ENCODE measurements around the gene PTGDS.

PTGDS gene

DNA sequence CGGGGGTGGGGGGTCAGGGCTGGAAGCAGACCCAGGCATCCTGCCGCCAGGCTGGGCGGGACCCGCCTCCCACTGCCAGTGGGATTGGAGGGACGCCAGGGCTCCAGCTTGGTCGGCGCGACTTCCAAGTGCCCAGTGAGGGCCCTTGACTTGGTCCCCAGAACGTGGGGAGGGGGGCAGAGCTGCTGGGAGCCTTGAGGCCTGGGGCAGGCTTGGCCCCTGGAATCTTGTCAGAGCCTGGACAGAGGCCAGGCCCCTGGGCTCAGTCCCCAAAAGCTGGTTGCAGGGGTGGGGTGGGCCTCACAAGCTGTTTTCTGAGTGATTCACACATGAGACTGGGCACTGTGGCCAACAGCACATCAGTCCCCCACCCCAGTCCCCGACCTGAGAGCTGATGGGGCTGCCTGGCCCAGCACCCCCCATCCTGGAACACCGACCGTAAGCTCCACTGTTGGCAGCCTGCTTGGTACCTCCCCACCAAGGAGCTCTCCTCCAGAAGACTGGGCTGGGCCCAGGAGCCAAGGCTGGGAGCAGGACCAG is 18.5 kb downstream of the PTGDS start:
- Histone ChIP-seq H2BK15ac (ENCODE audit: low read depth, poor library complexity, severe bottlenecking) (no peak overlapping the region), H2AK5ac (ENCODE audit: low read length, severe bottlenecking) (no peak overlapping the region), H2AFZ (ENCODE audit: low read depth, low read length) (no peak overlapping the region), H2BK12ac (ENCODE audit: low read length in 2 of 2) (peak overlapping the region in 1 of 2 experiments; percentile 67), H3K27ac (ENCODE audit: low read length, poor library complexity, severe bottlenecking) (no peak overlapping the region), H3K36me3 (ENCODE audit: control insufficient read depth in 1 of 2, insufficient read depth in 2 of 2, low read depth in 1 of 2, low read length in 2 of 2) (peaks cover 0 to 28% of the 10 kb centered on the region in 2 experiments), H3K4me3 (ENCODE audit: insufficient read depth in 1 of 2, low read depth in 1 of 2, low read length in 2 of 2) (peak overlapping the region in 1 of 2 experiments; percentile 47), H3K27me3 (ENCODE audit: control insufficient read depth in 1 of 2, insufficient read depth in 1 of 2, low read length in 2 of 2) (peaks cover 0 to 5% of the 10 kb centered on the region in 2 experiments), H3K18ac (ENCODE audit: low read depth in 1 of 2, low read length in 2 of 2) (peak overlapping the region; percentile 16 to 40), H3K9ac (ENCODE audit: low read length) (no peak overlapping the region), H2BK120ac (ENCODE audit: low read depth, low read length) (no peak overlapping the region), H4K8ac (ENCODE audit: low read length) (peak overlapping the region; percentile 59), H3K4me2 (ENCODE audit: low read length, poor library complexity, severe bottlenecking) (peak overlapping the region; percentile 71), H3K9me3 (ENCODE audit: control insufficient read depth, low read length) (no peaks in the 10 kb centered on the region), H3K79me1 (replicated peaks; ENCODE audit: low read length, poor library complexity, severe bottlenecking) (peaks cover 15% of the 10 kb centered on the region), H3K4ac (ENCODE audit: low read depth in 1 of 2, low read length in 2 of 2) (peak overlapping the region in 1 of 2 experiments; percentile 26), H3K4me1 (ENCODE audit: control insufficient read depth, insufficient read depth, low read depth, low read length) (peaks cover 59% of the 10 kb centered on the region), H4K91ac (ENCODE audit: low read length) (peak overlapping the region; percentile 57), H3K23ac (ENCODE audit: low read length in 2 of 2) (no peak overlapping the region), H2BK5ac (ENCODE audit: low read depth, low read length, poor library complexity, severe bottlenecking) (no peak overlapping the region), H3K14ac (ENCODE audit: low read length in 2 of 2) (no peak overlapping the region)
- WGBS = 79% methylated on average over 12 of the region's 12 CpGs
- DNase-seq = no peak

DNA sequence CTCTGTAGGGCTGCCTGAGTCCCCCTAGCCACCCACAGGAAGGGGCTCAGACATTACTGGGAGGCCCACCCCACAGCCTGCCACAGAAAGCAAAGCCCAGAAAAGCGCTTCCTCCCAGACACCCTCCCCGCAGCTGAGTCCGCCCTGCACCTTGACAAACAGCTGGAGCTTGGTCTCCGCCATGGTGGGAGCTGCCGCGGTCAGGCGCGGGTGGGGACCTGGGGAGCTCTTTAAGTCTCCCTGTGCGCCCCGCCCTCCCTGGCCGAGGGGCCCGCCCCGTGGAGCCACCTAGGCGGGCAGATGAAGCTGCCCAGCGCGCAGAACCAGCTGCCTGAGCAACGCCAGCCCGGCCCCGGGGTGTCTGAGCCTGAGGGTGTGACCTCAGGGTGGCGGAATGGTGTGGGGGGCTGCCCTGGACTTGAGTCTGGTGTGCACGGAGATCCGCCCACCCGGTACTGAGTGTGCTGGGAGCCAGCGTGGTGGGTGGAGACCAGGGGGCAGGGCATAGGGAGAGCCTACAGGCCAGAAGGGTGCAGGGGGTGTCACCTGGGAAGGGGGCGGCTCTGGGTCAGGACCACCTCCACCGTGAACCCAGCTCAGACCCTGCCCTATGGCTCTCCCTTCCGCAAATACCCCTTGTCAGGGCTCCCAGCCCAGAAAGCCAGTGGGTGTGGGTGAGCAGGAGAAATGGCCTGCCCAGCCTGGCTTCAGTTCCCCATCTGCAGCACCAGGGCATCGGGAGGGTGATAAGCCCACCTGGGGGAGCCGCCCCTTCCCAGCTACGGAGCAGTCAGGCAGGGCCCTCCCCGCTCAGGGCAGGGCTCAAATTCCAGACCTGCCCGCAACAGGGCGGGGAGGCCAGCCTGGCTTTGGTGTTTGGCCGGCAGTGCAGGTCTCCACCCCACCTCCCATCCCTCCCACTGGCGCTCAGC is 19.3 kb downstream of the PTGDS start, which contains the start of gene CLIC3:
Gene CLIC3, minus strand, starts transcription at position 208 of the 932 bp plus-strand sequence. Its CDS starts 25 bp downstream, at position 183.
- H3K27ac ChIP-seq (ENCODE audit: low read length, poor library complexity, severe bottlenecking) = no peak within 1 kb of the TSS
- peak; percentile 22 for DNase-seq
- peak within 1 kb of the TSS in 1 of 2 experiments; percentile 46 for H3K23ac ChIP-seq (ENCODE audit: low read length in 2 of 2)
- H3K14ac ChIP-seq (ENCODE audit: low read length in 2 of 2) = peak within 1 kb of the TSS in 1 of 2 experiments; percentile 79
- H4K8ac ChIP-seq (ENCODE audit: low read length) = peak within 1 kb of the TSS; percentile 59
- peaks cover 15% of the 10 kb centered on the region for H3K79me1 ChIP-seq (replicated peaks; ENCODE audit: low read length, poor library complexity, severe bottlenecking)
- H3K9ac ChIP-seq (ENCODE audit: low read length) = no peak within 1 kb of the TSS
- peak within 1 kb of the TSS; percentile 34 to 40 for H3K18ac ChIP-seq (ENCODE audit: low read depth in 1 of 2, low read length in 2 of 2)
- H2BK5ac ChIP-seq (ENCODE audit: low read depth, low read length, poor library complexity, severe bottlenecking) = no peak within 1 kb of the TSS
- no peak within 1 kb of the TSS for H2BK120ac ChIP-seq (ENCODE audit: low read depth, low read length)
- H3K4ac ChIP-seq (ENCODE audit: low read depth in 1 of 2, low read length in 2 of 2) = peak within 1 kb of the TSS; percentile 32 to 61
- 37% methylated on average over 28 of the region's 35 CpGs for WGBS
- H3K4me2 ChIP-seq (ENCODE audit: low read length, poor library complexity, severe bottlenecking) = peak within 1 kb of the TSS; percentile 71
- no peak within 1 kb of the TSS for H2AFZ ChIP-seq (ENCODE audit: low read depth, low read length)
- peak within 1 kb of the TSS; percentile 20 to 95 for H2BK12ac ChIP-seq (ENCODE audit: low read length in 2 of 2)
- H3K4me1 ChIP-seq (ENCODE audit: control insufficient read depth, insufficient read depth, low read depth, low read length) = peaks cover 60% of the 10 kb centered on the region
- H2BK15ac ChIP-seq (ENCODE audit: low read depth, poor library complexity, severe bottlenecking) = peak within 1 kb of the TSS; percentile 60
- H3K4me3 ChIP-seq (ENCODE audit: insufficient read depth in 1 of 2, low read depth in 1 of 2, low read length in 2 of 2) = peak within 1 kb of the TSS in 1 of 2 experiments; percentile 47
- no peaks in the 10 kb centered on the region for H3K9me3 ChIP-seq (ENCODE audit: control insufficient read depth, low read length)
- peaks cover 0 to 28% of the 10 kb centered on the region in 2 experiments for H3K36me3 ChIP-seq (ENCODE audit: control insufficient read depth in 1 of 2, insufficient read depth in 2 of 2, low read depth in 1 of 2, low read length in 2 of 2)
- peak within 1 kb of the TSS; percentile 47 for H2AK5ac ChIP-seq (ENCODE audit: low read length, severe bottlenecking)
- peak within 1 kb of the TSS; percentile 57 for H4K91ac ChIP-seq (ENCODE audit: low read length)
- H3K27me3 ChIP-seq (ENCODE audit: control insufficient read depth in 1 of 2, insufficient read depth in 1 of 2, low read length in 2 of 2) = peaks cover 0 to 5% of the 10 kb centered on the region in 2 experiments

DNA sequence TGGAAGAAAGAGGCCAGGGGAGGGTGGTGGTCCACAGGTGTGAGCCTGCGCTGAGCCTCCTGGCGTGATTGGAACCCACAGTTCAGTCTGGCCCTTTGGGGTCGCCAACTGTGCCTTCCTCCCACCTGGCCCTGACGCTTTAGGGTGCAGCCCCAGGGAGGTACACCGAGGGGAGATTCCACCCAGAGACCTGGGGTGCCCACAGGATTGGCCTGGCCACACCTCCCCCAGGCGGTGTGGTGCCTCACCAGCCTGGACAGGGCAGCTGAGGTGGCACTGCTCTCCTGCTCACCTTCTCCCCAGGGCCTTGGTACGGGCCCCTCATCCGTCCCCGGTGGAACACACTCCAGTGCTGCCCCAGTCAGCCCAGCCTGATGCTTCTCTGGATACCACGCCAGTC is 20.1 kb downstream of the PTGDS start:
- Histone ChIP-seq H3K23ac (ENCODE audit: low read length in 2 of 2) (peak overlapping the region in 1 of 2 experiments; percentile 46), H3K9me3 (ENCODE audit: control insufficient read depth, low read length) (no peaks in the 10 kb centered on the region), H4K8ac (ENCODE audit: low read length) (no peak overlapping the region), H3K27ac (ENCODE audit: low read length, poor library complexity, severe bottlenecking) (peak overlapping the region; percentile 19), H3K18ac (ENCODE audit: low read depth in 1 of 2, low read length in 2 of 2) (peak overlapping the region in 1 of 2 experiments; percentile 40), H3K4me1 (ENCODE audit: control insufficient read depth, insufficient read depth, low read depth, low read length) (peaks cover 58% of the 10 kb centered on the region), H3K36me3 (ENCODE audit: control insufficient read depth in 1 of 2, insufficient read depth in 2 of 2, low read depth in 1 of 2, low read length in 2 of 2) (peaks cover 0 to 28% of the 10 kb centered on the region in 2 experiments), H2BK12ac (ENCODE audit: low read length in 2 of 2) (peak overlapping the region; percentile 20 to 95), H2BK120ac (ENCODE audit: low read depth, low read length) (no peak overlapping the region), H3K4ac (ENCODE audit: low read depth in 1 of 2, low read length in 2 of 2) (peak overlapping the region; percentile 30 to 61), H2BK15ac (ENCODE audit: low read depth, poor library complexity, severe bottlenecking) (peak overlapping the region; percentile 60), H4K91ac (ENCODE audit: low read length) (peak overlapping the region; percentile 2), H3K4me2 (ENCODE audit: low read length, poor library complexity, severe bottlenecking) (no peak overlapping the region), H2AFZ (ENCODE audit: low read depth, low read length) (no peak overlapping the region), H2BK5ac (ENCODE audit: low read depth, low read length, poor library complexity, severe bottlenecking) (no peak overlapping the region), H3K79me1 (replicated peaks; ENCODE audit: low read length, poor library complexity, severe bottlenecking) (peaks cover 15% of the 10 kb centered on the region), H3K9ac (ENCODE audit: low read length) (no peak overlapping the region), H3K14ac (ENCODE audit: low read length in 2 of 2) (no peak overlapping the region), H3K27me3 (ENCODE audit: control insufficient read depth in 1 of 2, insufficient read depth in 1 of 2, low read length in 2 of 2) (peaks cover 0 to 5% of the 10 kb centered on the region in 2 experiments), H2AK5ac (ENCODE audit: low read length, severe bottlenecking) (peak overlapping the region; percentile 47), H3K4me3 (ENCODE audit: insufficient read depth in 1 of 2, low read depth in 1 of 2, low read length in 2 of 2) (no peak overlapping the region)
- no peak for DNase-seq
- WGBS = 87% methylated on average over 10 of the region's 10 CpGs

DNA sequence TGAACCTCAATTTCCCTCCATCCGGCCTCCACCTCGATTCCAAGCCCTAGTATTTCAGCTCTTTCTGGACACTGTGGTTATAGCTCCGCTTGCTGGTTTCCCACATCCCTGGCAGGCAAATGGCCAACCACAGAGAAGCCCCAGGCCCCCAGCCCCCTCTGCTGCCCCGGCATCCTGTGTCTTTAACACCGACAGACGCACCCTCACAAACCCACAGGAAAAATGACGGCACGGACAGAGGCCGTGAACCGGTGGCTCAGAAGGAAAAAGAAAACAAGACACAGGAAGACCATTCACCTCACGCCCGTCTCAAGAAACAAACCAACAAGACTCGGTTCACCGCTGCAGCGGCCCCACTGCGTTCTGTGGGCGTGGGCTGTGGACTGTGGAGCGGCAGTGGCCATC is 20.5 kb downstream of the PTGDS start:
- H3K4ac ChIP-seq (ENCODE audit: low read depth in 1 of 2, low read length in 2 of 2) = peak overlapping the region in 1 of 2 experiments; percentile 61
- H2AK5ac ChIP-seq (ENCODE audit: low read length, severe bottlenecking) = no peak overlapping the region
- H3K79me1 ChIP-seq (replicated peaks; ENCODE audit: low read length, poor library complexity, severe bottlenecking) = peaks cover 13% of the 10 kb centered on the region
- no peak overlapping the region for H2AFZ ChIP-seq (ENCODE audit: low read depth, low read length)
- no peak overlapping the region for H3K4me2 ChIP-seq (ENCODE audit: low read length, poor library complexity, severe bottlenecking)
- H3K27me3 ChIP-seq (ENCODE audit: control insufficient read depth in 1 of 2, insufficient read depth in 1 of 2, low read length in 2 of 2) = peaks cover 0 to 5% of the 10 kb centered on the region in 2 experiments
- no peak overlapping the region for H4K8ac ChIP-seq (ENCODE audit: low read length)
- H2BK15ac ChIP-seq (ENCODE audit: low read depth, poor library complexity, severe bottlenecking) = no peak overlapping the region
- H3K9me3 ChIP-seq (ENCODE audit: control insufficient read depth, low read length) = no peaks in the 10 kb centered on the region
- H3K23ac ChIP-seq (ENCODE audit: low read length in 2 of 2) = no peak overlapping the region
- peaks cover 59% of the 10 kb centered on the region for H3K4me1 ChIP-seq (ENCODE audit: control insufficient read depth, insufficient read depth, low read depth, low read length)
- peak overlapping the region; percentile 43 for H3K27ac ChIP-seq (ENCODE audit: low read length, poor library complexity, severe bottlenecking)
- H2BK5ac ChIP-seq (ENCODE audit: low read depth, low read length, poor library complexity, severe bottlenecking) = no peak overlapping the region
- H3K36me3 ChIP-seq (ENCODE audit: control insufficient read depth in 1 of 2, insufficient read depth in 2 of 2, low read depth in 1 of 2, low read length in 2 of 2) = peaks cover 0 to 28% of the 10 kb centered on the region in 2 experiments
- no peak overlapping the region for H4K91ac ChIP-seq (ENCODE audit: low read length)
- H3K18ac ChIP-seq (ENCODE audit: low read depth in 1 of 2, low read length in 2 of 2) = no peak overlapping the region
- no peak for DNase-seq
- H2BK12ac ChIP-seq (ENCODE audit: low read length in 2 of 2) = peak overlapping the region; percentile 67 to 80
- no peak overlapping the region for H3K4me3 ChIP-seq (ENCODE audit: insufficient read depth in 1 of 2, low read depth in 1 of 2, low read length in 2 of 2)
- peak overlapping the region in 1 of 2 experiments; percentile 21 for H3K14ac ChIP-seq (ENCODE audit: low read length in 2 of 2)
- 90% methylated on average over 18 of the region's 18 CpGs for WGBS
- no peak overlapping the region for H3K9ac ChIP-seq (ENCODE audit: low read length)
- H2BK120ac ChIP-seq (ENCODE audit: low read depth, low read length) = no peak overlapping the region

Measured in mesenchymal stem cell (in vitro differentiated cells and primary cell).